ENCODE results near the gene CDY1. TPM values are rescaled to one million over a fixed set of nuclear protein-coding genes. Genes with fewer than 3 reads are reported as not detected.
"Not testable (repeated sequence)": the region's sequence is repeated elsewhere in the genome, so short reads cannot be mapped to it uniquely, and the experiment has no call there.

The CDY1 gene
- total and polyA plus RNA-seq, 9 of the 15 experiments (the other 6 are each of a cell fraction or from before 2014, with no cell fraction given), result not detected

DNA sequence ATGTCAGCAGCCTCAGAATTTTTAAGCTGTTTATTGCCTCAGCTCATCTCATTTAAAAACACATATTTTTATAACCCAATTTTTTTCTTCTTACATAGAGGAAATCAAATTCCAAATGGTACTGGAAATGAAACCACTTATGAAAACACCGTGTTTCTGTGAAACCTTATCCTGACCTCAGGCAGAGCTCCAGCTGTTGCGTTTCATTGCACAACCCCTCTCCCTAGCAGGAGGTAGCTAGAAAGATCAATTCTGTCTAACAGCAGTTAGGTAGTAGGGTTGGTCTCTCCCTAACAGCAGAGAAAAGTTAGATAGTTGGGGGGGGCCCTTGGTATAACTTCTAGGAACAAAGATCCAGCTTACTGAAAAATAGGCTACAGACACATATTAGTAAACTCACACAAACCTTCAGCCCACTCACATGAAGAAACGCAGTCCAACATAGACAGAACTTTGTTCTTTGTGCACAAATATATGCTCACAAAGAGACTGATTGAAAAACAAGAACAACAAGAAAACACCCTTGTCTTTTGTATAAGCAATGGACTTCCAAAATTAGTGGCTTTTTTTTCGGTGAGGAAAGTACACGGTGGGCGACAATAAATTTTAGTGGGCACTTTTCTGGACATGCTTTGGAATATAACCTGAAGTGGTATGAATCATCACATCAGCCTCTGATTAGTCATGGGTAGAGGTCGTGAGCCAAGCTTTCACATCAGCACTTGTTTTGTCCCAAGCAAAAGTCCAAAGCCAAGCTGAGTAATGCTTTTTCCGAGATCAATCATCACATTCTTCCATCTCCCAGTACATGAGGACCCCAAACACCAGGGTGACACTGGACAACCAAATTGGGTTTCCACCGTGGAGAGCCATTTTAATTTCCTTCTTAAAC is 21.4 kb downstream of the CDY1 start:
- POLR2A ChIA-PET; in situ Hi-C loops (cut with MboI); H3K4me3 ChIP-seq; H2AFZ ChIP-seq (ENCODE audit: low read depth, low read length); H3K36me3 ChIP-seq (ENCODE audit: control insufficient read depth, insufficient read depth, low read length); H3K27ac ChIP-seq (ENCODE audit: extremely low read depth, low read depth, low read length); H3K9me3 ChIP-seq (replicated peaks; ENCODE audit: control insufficient read depth, insufficient read depth, low read depth, low read length); H4K20me1 ChIP-seq (replicated peaks; ENCODE audit: control insufficient read depth, insufficient read depth, low read length); CTCF ChIA-PET (ENCODE audit: low intra/inter-chr PET ratio); H3K4me1 ChIP-seq (replicated peaks in 1 of 2; ENCODE audit: control insufficient read depth in 2 of 2, insufficient read depth in 2 of 2, low read length in 2 of 2); H3K79me2 ChIP-seq (ENCODE audit: control insufficient read depth, insufficient read depth, low read length); FAIRE-seq; H3K4me2 ChIP-seq (ENCODE audit: insufficient read depth, low read length); H3K27me3 ChIP-seq (ENCODE audit: control insufficient read depth in 2 of 2, insufficient read depth in 2 of 2, low read length in 2 of 2); intact Hi-C loops (cut with micrococcal nuclease); ATAC-seq; DNase-seq (ENCODE audit: extremely low read depth in 1 of 4, low spot score in 3 of 4); BruUV-seq (replicated peaks); H3K9ac ChIP-seq (ENCODE audit: insufficient read depth in 1 of 2, low read depth in 2 of 2, low read length in 2 of 2); H3K9me1 ChIP-seq (ENCODE audit: control insufficient read depth, insufficient read depth, low read length): not testable (repeated sequence)
- no CpG with 5 or more reads among the region's 9 CpGs for WGBS (ENCODE audit: insufficient coverage, low coverage, missing lambda C conversion rate)
